NCI-H2196 (cell line): ENCODE data around the gene SAPCD2.

Source experiments
- DNase-seq: peaks from one replicate; lab custom pipeline; 2025; ENCODE audit not compliant: unreplicated experiment; lab: John Stamatoyannopoulos, UW

The SAPCD2 gene

DNA sequence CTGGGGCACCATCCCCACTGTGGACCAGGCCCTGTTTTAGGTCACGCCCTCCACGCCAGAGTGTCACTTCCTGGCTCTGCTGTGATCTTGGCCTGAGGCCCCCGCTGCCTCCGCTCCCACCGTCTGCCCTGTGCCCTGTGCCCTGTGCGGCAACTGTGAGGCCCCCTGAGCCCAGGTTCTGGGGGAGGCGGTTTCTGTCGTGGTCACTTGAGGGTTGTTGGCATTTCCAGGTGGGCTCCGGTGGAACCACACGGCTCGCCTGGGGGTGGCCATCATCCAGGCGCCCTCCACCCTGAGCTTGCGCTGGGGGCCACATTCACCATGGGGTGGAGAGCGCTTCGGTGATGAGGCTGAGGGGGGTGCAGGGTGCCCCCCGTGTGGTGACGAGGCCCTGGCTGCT is 37.6 kb upstream of the SAPCD2 start:
- no peak for DNase-seq

DNA sequence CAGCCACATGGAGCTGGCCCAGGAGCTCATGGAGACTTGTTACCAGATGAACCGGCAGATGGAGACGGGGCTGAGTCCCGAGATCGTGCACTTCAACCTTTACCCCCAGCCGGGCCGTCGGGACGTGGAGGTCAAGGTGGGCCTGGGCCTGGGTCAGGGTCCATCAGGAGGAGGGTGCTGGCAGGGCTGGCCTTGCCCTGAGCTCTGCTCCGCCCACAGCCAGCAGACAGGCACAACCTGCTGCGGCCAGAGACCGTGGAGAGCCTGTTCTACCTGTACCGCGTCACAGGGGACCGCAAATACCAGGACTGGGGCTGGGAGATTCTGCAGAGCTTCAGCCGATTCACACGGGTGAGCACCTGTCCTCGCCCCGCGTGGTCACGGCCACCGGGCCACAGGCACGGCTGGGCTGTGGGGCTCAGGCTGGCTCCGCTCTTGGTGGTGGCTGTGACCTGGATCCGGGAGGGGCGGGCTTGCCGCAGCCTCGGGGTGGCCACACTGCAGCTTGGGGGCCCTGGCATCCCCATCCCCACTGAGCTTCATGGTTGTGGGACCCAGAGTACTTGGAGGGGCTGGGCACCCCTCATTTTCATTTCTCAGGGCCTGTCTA is 37.1 kb upstream of the SAPCD2 start:
- DNase-seq = no peak

DNA sequence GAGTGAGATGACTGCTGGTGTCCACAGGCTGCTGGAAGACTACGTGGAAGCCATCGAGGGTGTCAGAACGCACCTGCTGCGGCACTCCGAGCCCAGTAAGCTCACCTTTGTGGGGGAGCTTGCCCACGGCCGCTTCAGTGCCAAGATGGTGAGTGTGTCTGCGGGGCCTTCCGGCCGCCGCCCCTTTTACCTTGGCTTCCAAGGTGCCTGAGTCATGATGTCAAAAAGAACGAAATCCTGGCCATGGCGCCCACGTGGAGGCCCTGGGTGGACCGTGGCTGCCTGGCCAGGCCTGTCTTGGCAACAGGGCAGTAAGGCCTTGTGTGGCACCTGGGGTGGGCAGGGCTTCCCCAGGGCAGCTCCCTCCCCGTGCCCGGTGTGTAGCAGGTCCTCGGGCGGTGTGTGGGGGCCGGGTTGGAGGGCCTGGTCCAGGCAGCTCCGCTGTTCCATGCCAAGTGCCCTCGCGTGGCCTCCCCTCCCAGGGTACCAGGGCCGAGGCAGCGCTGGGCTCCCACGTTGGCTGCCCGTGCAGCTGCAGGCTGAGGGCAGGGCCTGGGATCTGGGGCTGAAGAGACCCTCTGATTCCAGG is 36.4 kb upstream of the SAPCD2 start:
- DNase-seq = no peak

DNA sequence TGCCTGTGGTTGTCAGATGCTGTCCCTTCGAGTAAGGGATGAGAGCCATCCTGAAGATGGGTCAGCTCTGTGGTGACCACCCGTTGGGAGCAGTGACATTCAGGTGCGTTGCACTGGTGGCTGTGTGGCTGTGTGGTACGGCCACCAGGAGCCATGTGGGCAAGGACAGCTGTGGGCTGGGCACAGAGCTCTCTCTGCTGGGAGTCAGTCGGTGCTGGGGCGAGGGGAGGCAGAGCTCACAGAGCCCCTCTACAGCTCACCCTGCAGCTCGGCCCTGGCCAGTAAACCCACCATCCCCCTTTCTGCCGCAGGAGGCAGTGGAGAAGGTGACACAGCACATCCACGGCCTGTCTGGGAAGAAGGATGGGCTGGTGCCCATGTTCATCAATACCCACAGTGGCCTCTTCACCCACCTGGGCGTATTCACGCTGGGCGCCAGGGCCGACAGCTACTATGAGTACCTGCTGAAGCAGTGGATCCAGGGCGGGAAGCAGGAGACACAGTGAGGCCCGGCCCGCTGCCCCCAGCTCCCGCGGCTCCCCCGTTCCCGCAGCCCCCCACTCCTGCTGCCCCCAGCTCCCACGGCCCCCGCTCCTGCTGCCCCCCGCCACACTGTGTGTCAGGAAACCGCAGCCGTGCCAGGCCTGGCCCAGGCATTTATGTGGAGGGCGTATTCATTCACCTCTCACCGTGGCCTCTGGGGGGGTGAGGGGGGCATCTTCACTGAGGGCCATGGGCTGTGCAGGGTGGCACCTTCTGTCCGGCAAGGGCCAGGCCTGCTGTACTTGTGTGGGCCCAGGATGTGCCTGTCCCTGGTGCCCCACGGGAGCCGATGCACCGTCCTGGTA is 35.7 kb upstream of the SAPCD2 start:
- DNase-seq = no peak

DNA sequence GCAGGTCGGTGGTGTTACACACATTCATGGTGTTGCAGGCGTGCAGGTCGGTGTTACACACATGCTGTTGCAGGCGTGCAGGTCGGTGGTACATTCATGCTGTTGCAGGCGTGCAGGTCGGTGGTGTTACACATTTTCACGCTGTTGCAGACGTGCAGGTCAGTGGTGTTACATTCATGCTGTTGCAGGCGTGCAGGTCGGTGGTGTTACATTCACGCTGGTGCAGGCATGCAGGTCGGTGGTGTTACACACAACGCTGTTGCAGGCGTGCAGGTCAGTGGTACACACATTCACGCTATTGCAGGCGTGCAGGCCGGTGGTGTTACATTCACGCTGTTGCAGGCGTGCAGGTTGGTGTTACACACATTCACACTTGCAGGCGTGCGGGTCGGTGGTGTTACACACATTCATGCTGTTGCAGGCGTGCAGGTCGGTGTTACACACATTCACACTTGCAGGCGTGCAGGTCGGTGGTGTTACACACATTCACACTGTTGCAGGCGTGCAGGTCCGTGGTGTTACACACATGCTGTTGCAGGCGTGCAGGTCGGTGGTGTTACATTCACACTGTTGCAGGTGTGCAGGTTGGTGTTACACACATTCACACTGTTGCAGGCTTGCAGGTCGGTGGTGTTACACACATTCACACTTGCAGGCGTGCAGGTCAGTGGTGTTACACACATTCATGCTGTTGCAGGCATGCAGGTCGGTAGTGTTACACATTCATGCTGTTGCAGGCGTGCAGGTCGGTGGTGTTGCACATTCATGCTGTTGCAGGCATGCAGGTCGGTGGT is 33.0 kb upstream of the SAPCD2 start:
- DNase-seq = no peak

DNA sequence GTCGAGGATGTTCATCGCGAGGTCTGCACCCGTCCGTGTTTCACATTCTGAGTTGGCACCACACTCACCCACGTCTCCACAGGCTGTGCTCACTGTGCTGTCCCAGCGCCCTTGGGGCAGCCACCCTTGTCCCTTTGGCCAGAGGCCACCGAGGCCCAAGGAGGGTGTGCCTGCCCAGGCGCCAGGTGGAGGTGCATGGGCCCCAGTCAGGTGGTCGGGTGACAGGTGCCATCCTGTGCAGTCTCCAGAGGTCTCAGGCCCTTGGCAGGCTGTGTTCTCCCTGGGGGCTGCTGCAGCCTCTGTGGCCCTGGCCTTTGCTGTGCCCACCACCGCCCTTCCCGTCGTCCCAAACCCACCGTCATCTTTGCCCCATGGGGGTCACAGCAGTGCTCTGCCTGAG is 28.9 kb upstream of the SAPCD2 start:
- DNase-seq = no peak

DNA sequence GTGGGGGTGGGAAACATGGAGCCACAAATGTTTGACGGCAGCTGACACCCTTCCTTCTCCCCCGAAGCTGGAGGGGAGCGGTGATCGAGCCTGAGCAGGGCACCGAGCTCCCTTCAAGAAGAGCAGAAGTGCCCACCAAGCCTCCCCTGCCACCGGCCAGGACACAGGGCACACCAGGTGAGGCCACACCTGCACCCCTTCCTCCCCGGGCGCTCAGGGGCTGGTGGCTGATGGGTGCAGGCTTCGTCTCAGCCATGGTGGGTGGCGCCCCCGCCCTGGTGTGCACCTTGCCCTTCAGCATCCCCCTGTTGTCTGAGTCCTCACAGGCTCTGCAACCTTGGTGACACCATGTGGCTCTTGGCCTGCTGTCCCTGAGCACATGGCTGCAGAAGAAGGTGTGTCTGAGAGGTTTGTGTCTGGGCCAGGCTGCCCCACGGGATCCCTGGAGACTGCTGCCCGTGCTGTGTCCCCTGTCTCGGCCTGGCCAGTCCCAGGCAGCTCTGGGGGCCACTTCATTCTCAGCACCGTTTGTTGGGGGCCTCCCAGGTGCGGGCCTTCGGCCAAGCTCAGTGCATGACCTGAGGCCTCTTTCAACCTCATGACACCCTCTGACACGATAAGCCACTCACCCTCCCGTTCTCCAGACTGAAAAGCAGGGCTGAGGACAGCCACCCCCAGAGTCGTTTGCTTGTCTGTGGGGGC is 27.6 kb upstream of the SAPCD2 start:
- DNase-seq = no peak

DNA sequence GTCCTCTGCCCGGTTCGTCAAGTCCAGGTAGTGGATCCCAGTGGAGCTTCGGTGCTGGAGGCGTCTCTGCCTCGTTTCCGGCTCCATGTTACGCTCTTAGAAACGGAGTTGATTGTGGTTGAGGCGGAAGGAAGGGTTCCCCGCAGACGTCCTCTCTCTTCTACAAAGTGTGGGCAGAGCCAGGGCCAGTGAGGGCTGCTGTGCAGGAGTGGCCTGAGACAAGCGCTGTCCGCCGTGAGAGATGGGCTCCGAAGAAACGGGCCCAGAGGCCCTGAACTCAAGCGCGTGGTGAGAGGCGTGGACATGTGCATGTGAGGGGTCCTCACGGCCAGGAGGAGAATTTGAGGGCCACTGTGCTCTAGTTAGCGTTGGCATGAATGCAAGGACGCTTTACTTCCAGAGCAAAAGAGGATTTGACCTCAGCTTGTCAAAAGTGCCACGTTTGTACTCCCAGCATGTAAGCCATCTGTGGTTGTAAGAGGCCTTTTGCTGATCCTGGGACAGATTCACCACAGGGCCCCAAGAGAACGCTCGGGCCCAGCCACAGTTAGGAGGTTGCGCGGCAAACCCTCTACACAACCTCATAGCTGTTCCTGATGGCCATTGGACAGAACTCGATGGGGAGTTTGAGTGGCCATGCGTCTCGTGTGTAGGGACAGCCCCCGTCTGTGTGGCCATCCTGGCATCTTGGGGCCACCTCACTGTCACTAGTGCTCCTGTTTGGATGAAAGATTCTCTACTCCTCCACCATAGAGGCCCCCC is 26.6 kb upstream of the SAPCD2 start:
- DNase-seq = no peak

DNA sequence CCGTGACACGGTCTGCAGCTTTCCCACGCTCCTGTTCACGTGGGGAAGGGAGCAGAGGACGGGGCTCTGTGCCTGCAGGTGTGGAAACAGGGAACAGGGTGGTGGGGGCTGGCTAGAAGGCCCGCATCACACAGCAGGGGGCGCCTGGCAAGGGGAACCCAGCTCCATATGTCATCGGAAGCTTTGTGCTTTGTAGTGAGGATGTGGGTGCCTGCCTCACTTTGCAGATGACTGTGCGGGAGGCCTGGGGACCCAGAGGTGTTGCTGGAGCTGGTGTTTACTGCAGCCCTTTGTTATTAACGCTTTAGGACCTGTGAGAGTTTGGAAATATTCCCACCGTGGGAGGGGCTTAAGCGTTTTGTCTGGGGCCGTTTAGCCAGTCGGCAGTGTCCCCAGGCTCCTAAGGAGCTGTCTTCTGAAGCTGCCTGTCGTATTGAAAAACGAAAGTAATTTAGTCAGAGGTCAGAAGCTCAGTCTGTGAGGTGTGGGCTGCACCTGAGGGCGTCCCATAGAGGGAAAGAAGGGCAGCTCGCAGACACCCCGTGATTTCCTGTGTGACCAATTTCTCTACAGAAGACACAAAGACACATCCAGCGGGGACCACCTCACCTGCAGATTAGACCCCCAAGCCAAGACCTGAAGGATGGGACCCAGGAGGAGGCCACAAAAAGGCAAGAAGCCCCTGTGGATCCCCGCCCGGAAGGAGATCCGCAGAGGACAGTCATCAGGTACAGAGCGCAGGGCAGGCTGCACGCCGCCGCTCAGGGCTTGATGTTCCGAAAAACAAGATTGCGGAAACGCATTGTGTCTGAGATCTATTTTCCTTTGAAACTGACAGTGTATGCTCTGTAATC is 25.5 kb upstream of the SAPCD2 start:
- DNase-seq = no peak

DNA sequence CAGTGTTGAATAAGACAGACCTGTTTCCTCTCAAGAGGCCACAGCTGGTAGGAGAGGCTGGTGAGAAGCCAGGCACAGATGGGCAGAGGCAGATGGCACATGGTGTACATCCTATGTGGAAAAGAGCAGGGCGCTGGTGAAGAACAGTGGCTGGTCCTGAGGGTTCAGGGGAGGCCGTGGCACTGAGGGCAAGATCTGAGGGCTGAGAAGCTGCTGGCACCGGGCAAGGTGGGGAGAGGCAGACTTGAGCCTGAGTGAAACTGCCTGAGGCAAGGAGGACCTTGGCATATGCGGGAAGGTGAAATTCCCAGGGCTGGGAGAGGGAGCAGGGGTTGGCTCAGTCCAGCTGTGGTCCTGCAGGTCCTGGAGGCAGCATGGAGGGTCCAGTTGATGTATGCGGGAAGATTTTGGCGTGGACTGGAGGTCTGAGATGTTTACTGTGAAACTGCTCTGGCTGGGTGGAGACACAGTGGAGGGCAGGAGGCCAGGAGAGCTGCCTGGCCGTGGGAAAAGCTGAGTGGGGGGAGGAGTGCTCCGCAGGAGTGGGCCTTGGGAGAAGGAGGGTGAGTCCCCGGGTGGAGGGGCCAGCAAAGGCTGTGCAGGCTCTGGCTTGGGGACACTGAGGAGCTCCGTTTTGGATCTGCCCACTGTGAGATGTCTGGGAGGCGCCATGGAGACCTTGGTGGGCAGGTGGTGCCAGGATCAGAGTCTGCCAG is 19.0 kb upstream of the SAPCD2 start:
- DNase-seq = no peak

DNA sequence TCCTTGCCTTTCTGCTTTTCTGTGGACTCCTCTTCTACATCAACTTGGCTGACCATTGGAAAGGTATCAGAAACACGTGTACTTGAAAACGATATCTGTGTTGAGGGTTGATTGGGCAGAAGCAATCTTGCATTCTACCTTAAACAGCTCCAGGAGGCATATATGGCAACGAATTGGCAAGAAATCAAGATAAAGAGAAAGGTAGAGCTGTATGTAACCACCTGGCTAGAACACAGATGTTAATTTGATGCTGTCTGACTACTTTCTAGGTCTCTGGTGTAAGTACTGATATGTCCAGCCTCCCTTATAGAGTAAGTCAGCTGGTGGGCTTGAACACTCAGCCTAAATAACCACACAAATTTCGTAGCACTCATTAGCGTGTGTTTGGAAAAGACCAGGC is 17.8 kb upstream of the SAPCD2 start:
- peak; percentile 28 for DNase-seq

DNA sequence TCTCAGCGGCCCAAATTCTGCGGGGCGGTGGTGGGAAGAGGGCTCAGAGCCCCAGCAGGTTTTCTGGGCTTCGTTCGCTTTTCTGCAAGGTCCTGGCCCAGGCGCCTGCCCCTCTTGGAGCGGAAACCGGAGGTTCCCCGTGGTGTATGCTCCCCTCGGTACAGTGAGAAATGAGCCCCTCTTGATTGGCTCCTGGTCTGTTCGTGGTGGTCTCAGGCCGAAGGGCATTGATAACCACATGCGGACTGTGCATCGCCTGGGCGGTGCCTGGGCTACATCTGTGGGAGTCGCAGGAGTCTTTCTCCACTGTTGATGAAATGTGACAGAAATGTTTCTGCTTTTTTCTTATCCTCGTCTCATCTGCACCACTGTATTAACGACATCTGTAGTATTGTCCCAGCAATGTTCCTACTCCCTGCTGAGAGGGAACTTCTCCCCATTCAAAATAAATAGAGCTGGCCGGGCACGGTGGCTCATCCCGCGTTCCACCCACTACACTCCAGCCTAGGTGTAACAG is 17.1 kb upstream of the SAPCD2 start:
- DNase-seq = no peak

DNA sequence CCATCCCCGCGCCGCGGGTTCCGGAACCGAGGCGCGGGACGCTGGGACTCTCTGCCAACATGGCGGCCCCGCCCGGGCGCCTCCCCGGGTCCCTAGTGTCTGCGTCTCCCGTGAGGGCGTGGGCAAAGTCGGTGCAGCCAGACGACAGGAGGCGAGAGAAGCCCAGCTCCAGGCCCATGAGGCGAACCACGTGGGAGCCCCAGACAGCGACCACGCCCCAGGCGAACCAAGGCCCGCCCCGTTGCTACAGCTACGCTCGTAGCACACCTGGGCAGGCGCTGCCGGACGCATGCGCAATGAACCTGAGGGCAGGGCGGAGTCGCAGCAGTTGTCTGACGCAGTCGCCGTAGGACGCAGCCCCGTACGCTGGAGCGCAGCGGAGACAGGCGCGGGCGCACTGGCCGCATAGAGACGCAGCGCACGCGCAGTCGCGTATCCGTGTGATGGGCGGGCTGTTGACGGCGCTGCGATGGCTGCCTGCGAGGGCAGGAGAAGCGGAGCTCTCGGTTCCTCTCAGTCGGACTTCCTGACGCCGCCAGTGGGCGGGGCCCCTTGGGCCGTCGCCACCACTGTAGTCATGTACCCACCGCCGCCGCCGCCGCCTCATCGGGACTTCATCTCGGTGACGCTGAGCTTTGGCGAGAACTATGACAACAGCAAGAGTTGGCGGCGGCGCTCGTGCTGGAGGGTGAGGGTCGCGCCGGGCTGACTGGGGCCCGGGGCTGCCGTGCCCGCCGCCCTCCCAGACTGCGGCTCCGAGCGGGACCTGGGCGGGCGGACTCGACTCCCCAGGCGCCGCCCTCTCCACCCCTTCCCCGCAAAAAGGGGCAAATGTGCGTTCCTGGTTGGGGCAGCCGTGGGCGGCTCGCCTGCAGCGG is 16.4 kb upstream of the SAPCD2 start, which contains the start of gene MAN1B1:
TSS of gene MAN1B1 (plus strand) at position 455 of the 878 bp plus-strand sequence. CDS start at position 470, 15 bp downstream.
- peak; percentile 99 for DNase-seq

DNA sequence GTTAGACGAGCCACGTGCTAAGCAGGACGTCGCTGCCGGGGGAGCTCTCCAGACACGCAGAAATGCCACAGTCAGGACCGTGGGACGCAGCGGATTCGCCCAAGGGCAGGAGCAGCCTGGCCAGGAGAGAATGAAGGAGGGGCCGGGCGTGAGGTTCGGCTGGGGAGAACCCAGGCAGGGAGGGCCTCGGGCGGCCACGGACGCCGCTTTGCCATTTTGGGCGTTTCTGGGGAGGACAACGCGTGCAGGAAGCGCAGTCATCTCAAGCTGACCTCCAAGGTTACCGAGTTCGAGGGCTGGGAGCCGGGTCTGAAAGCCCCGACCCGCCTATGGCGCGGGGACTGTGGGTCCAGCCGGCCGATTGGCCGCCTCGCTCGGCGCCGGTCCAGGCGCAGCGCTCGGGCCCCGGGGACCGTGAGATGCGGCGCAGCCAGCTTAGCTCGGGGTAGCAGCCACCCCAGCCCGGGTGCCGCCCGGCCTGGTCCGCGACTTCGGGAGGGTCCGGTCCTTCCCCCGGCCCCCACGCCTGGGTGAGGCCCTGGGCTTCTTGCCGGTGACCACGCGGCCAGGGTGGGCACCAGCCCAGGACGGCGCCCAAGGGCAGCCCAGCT is 15.7 kb upstream of the SAPCD2 start:
- peak; percentile 22 for DNase-seq

DNA sequence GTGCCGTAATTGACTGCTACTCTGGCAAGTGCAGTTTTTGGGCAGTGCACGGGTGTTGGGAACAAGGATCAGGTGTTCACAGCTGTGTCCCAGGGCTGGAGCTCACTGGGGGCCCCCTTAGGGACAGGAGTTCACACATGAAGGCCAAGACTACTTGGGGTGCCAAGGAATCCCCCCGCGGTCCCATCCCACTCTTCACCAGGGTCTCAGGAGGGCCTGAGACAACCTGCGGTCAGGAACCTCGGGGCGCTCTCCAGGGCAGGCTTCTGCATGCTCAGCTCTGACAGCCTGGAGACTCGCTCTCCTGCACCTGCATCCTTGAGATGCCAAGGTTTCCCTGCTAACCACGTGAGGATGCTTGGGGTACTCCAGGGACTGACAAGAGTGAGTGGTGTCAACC is 14.2 kb upstream of the SAPCD2 start:
- DNase-seq = no peak

DNA sequence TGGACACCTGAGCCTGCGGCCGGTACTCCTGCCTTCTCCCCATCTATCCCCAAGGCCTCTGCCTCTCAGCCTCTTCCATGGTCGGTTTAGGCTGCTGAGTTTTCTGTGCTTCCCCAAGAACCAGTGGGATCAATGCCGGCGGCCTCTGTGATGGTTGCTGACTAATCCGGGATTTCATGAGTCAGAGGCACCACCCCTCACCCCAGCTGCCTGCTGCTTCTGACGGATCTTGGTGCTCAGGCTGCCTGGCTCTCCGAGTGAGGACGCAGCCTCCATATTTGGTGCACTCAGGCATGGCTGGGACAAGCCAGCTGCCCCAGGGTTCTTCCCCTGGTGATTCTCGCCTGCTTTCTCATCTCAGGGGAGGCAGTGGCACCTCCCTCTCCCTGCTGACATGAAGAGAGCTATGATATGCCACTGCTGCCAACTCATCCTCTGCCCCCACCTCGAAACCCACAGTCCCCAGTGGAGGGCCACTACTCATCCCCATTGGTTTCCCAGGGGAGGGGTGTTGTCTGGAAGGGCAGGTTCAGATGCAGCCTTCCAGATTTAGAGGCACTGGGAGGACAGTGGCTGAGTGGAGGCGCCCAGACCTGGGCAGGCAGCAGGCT is 13.1 kb upstream of the SAPCD2 start:
- DNase-seq = no peak

DNA sequence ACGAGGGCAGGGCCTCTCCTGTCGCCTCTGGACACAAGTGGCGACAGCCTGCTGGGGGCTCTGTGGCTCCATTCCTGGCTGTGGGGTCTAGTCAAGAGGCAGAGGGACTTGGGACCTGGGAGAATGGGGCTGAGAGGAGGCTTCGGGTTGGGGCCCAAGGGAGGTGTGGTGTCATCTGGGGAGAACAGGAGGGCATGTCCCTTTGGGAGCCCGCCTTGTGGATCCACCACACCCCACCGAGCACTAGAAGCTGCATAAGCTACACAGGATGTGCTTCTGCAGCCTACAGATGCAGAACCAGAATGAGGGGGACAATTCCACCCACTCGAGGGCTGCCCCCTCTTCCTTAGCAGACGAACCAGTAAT is 12.6 kb upstream of the SAPCD2 start:
- DNase-seq = no peak
